Duodenal mucosa (tissue), 2 donors: ENCODE measurements around the gene SS18L1.

Experiments
- H3K27ac ChIP-seq: one replicate; pipeline ENCODE4 v1.7.0; 2013; ENCODE audit warnings: low read depth, low read length
- H3K27me3 ChIP-seq, 2 donors: one replicate each; pipeline ENCODE4 v1.7.0; 2013; ENCODE audit warnings: low read length in 2 of 2, control low read depth in 1 of 2; ENCODE audit not compliant: insufficient read depth in 2 of 2, control insufficient read depth in 1 of 2
- H3K36me3 ChIP-seq, 2 donors: one replicate each; pipeline ENCODE4 v1.7.0; 2013; ENCODE audit warnings: low read length in 2 of 2, control low read depth in 1 of 2; ENCODE audit not compliant: insufficient read depth in 2 of 2, control insufficient read depth in 1 of 2
- H3K4me1 ChIP-seq, 2 donors: one replicate each; pipeline ENCODE4 v1.7.0; 2013; ENCODE audit warnings: low read length in 2 of 2, control low read depth in 1 of 2; ENCODE audit not compliant: insufficient read depth in 2 of 2, control insufficient read depth in 1 of 2
- H3K4me3 ChIP-seq, 2 donors: one replicate each; pipeline ENCODE4 v1.7.0; 2013; ENCODE audit warnings: low read length in 2 of 2, low read depth in 1 of 2
- H3K9ac ChIP-seq, 2 donors: one replicate each; pipeline ENCODE4 v1.7.0; 2013; ENCODE audit warnings: low read length in 2 of 2, low read depth in 1 of 2
- H3K9me3 ChIP-seq, 2 donors: one replicate each; pipeline ENCODE4 v1.7.0; 2013; ENCODE audit warnings: low read length in 2 of 2, control low read depth in 1 of 2; ENCODE audit not compliant: control insufficient read depth in 1 of 2

The SS18L1 gene

GRCh38 chr20:62143081-62143956, at the start of gene SS18L1, which contains the start of gene PSMA7:
Gene SS18L1 (plus strand): TSS chr20:62143769. CDS start chr20:62143821, 52 bp downstream.
Gene PSMA7 (minus strand): TSS chr20:62143394. CDS start chr20:62143303, 91 bp downstream.
- H3K36me3 ChIP-seq: peaks cover 22 to 25% of the 10 kb centered on the region in 2 donors
- H3K9ac ChIP-seq: peak within 1 kb of the TSS; percentile 66 to 71
- peaks cover 23 to 35% of the 10 kb centered on the region in 2 donors for H3K4me1 ChIP-seq
- no peaks in the 10 kb centered on the region for H3K9me3 ChIP-seq
- peak within 1 kb of the TSS; percentile 61 to 83 for H3K4me3 ChIP-seq
- H3K27ac ChIP-seq: peak within 1 kb of the TSS; percentile 87
- no peaks in the 10 kb centered on the region for H3K27me3 ChIP-seq

GRCh38 chr20:62096421-62097380, 46.9 kb upstream of the SS18L1 start:
- no peaks in the 10 kb centered on the region for H3K4me1 ChIP-seq
- peaks cover 0 to 5% of the 10 kb centered on the region in 2 donors for H3K9me3 ChIP-seq
- H3K36me3 ChIP-seq: no peaks in the 10 kb centered on the region
- H3K4me3 ChIP-seq: no peak overlapping the region
- peaks cover 0 to 4% of the 10 kb centered on the region in 2 donors for H3K27me3 ChIP-seq
- no peak overlapping the region for H3K9ac ChIP-seq
- no peak overlapping the region for H3K27ac ChIP-seq

- no peak overlapping the region for H3K4me3 ChIP-seq
- no peaks in the 10 kb centered on the region for H3K4me1 ChIP-seq
- H3K36me3 ChIP-seq: no peaks in the 10 kb centered on the region
- peaks cover 0 to 5% of the 10 kb centered on the region in 2 donors for H3K9me3 ChIP-seq
- no peaks in the 10 kb centered on the region for H3K27me3 ChIP-seq
- H3K27ac ChIP-seq: no peak overlapping the region
- H3K9ac ChIP-seq: no peak overlapping the region
These were observed 45.6 kb upstream of the SS18L1 start for GRCh38 chr20:62097881-62098407.

- Histone ChIP-seq H3K4me1 (no peaks in the 10 kb centered on the region), H3K27ac (no peak overlapping the region), H3K27me3 (no peaks in the 10 kb centered on the region), H3K9me3 (peaks cover 5% of the 10 kb centered on the region in 2 donors), H3K36me3 (no peaks in the 10 kb centered on the region), H3K9ac (no peak overlapping the region), H3K4me3 (no peak overlapping the region)
These were observed 42.5 kb upstream of the SS18L1 start for GRCh38 chr20:62101078-62101477.

- no peaks in the 10 kb centered on the region for H3K27me3 ChIP-seq
- no peak overlapping the region for H3K9ac ChIP-seq
- no peaks in the 10 kb centered on the region for H3K36me3 ChIP-seq
- no peaks in the 10 kb centered on the region for H3K4me1 ChIP-seq
- H3K4me3 ChIP-seq: no peak overlapping the region
- H3K9me3 ChIP-seq: peaks cover 22 to 26% of the 10 kb centered on the region in 2 donors
- no peak overlapping the region for H3K27ac ChIP-seq
These were observed 39.9 kb upstream of the SS18L1 start for GRCh38 chr20:62103508-62104233.

GRCh38 chr20:62104234-62104789, 39.3 kb upstream of the SS18L1 start:
- Histone ChIP-seq H3K4me1 (no peaks in the 10 kb centered on the region), H3K9me3 (peaks cover 28 to 32% of the 10 kb centered on the region in 2 donors), H3K9ac (no peak overlapping the region), H3K27ac (no peak overlapping the region), H3K4me3 (no peak overlapping the region), H3K27me3 (no peaks in the 10 kb centered on the region), H3K36me3 (no peaks in the 10 kb centered on the region)

- Histone ChIP-seq H3K4me3 (no peak overlapping the region), H3K27ac (no peak overlapping the region), H3K36me3 (no peaks in the 10 kb centered on the region), H3K9me3 (peaks cover 31 to 34% of the 10 kb centered on the region in 2 donors), H3K27me3 (no peaks in the 10 kb centered on the region), H3K9ac (no peak overlapping the region), H3K4me1 (no peaks in the 10 kb centered on the region)
These were observed 38.7 kb upstream of the SS18L1 start for GRCh38 chr20:62104791-62105345.

- no peaks in the 10 kb centered on the region for H3K27me3 ChIP-seq
- H3K9ac ChIP-seq: no peak overlapping the region
- no peaks in the 10 kb centered on the region for H3K36me3 ChIP-seq
- peaks cover 31 to 38% of the 10 kb centered on the region in 2 donors for H3K9me3 ChIP-seq
- no peak overlapping the region for H3K4me3 ChIP-seq
- no peaks in the 10 kb centered on the region for H3K4me1 ChIP-seq
- no peak overlapping the region for H3K27ac ChIP-seq
These were observed 38.0 kb upstream of the SS18L1 start for GRCh38 chr20:62105592-62105991.

- Histone ChIP-seq H3K4me1 (no peaks in the 10 kb centered on the region), H3K27me3 (no peaks in the 10 kb centered on the region), H3K9me3 (peaks cover 42 to 44% of the 10 kb centered on the region in 2 donors), H3K27ac (no peak overlapping the region), H3K36me3 (no peaks in the 10 kb centered on the region), H3K9ac (no peak overlapping the region), H3K4me3 (no peak overlapping the region)
These were observed 32.4 kb upstream of the SS18L1 start for GRCh38 chr20:62111148-62111547.
